H9 (cell line): ENCODE measurements around the gene PRELID1. TPM values are rescaled to one million over a fixed set of nuclear protein-coding genes. Genes with fewer than 3 reads are reported as not detected.
A peak's percentile ranks its signal among the peaks of the same experiment; 100 is the strongest.

Source experiments
- DNase-seq: peaks from one replicate; pipeline ENCODE4 v3.0.0-alpha.2; 2017
- H2AFZ ChIP-seq: one replicate; pipeline ENCODE4 v1.6.1; 2013; ENCODE audit warnings: mild to moderate bottlenecking, low read length, control low read depth, moderate library complexity
- H2AK5ac ChIP-seq: 2 replicates; pipeline ENCODE4 v1.6.1; 2013; ENCODE audit warnings: low read length, control low read depth, mixed read lengths; ENCODE audit not compliant: insufficient read length
- H2BK120ac ChIP-seq: one replicate; pipeline ENCODE4 v1.6.1; 2013; ENCODE audit warnings: low read depth, mild to moderate bottlenecking, low read length, control low read depth, inconsistent platforms; ENCODE audit not compliant: poor library complexity, severe bottlenecking
- H2BK12ac ChIP-seq: 2 replicates; pipeline ENCODE4 v1.6.1; 2013; ENCODE audit warnings: low read length, control low read depth, mixed read lengths, low read depth; ENCODE audit not compliant: insufficient read length
- H2BK15ac ChIP-seq: 2 replicates; pipeline ENCODE4 v1.6.1; 2013; ENCODE audit warnings: low read depth, low read length, control low read depth
- H2BK20ac ChIP-seq: one replicate; pipeline ENCODE4 v1.6.1; 2013; ENCODE audit warnings: low read depth, mild to moderate bottlenecking, low read length, control low read depth, inconsistent platforms; ENCODE audit not compliant: poor library complexity, severe bottlenecking
- H2BK5ac ChIP-seq: 2 replicates; pipeline ENCODE4 v1.6.1; 2013; ENCODE audit warnings: low read length, control low read depth, mixed read lengths; ENCODE audit not compliant: insufficient read length
- H3K14ac ChIP-seq: 2 replicates; pipeline ENCODE4 v1.6.1; 2013; ENCODE audit warnings: low read length, control low read depth; ENCODE audit not compliant: insufficient read depth
- H3K18ac ChIP-seq: 2 replicates; pipeline ENCODE4 v1.6.1; 2013; ENCODE audit warnings: low read depth, mild to moderate bottlenecking, mixed read lengths, low read length, control low read depth; ENCODE audit not compliant: insufficient read length
- H3K23ac ChIP-seq: 2 replicates; pipeline ENCODE4 v1.6.1; 2013; ENCODE audit warnings: low read length, control low read depth, mixed read lengths, low read depth; ENCODE audit not compliant: insufficient read length
- H3K23me2 ChIP-seq: 2 replicates; pipeline ENCODE4 v1.6.1; 2013; ENCODE audit warnings: low read depth, mild to moderate bottlenecking, mixed read lengths, low read length, control low read depth; ENCODE audit not compliant: insufficient read length, poor library complexity, severe bottlenecking
- H3K27ac ChIP-seq: 2 replicates; pipeline ENCODE4 v1.5.1; 2013; ENCODE audit warnings: low read length, control low read depth, mixed read lengths, low read depth; ENCODE audit not compliant: insufficient read length
- H3K27me3 ChIP-seq: 2 replicates; pipeline ENCODE4 v1.6.1; 2013; ENCODE audit warnings: low read length, control low read depth, inconsistent platforms; ENCODE audit not compliant: insufficient read depth
- H3K4ac ChIP-seq: 2 replicates; pipeline ENCODE4 v1.6.1; 2013; ENCODE audit warnings: low read depth, mild to moderate bottlenecking, control low read depth, inconsistent platforms, low read length, moderate library complexity
- H3K4me1 ChIP-seq: 2 replicates; pipeline ENCODE4 v1.6.1; 2013; ENCODE audit warnings: low read length, control low read depth, inconsistent platforms; ENCODE audit not compliant: insufficient read depth
- H3K4me2 ChIP-seq: 2 replicates; pipeline ENCODE4 v1.6.1; 2013; ENCODE audit warnings: low read length, control low read depth, mixed read lengths; ENCODE audit not compliant: insufficient read length, insufficient read depth
- H3K56ac ChIP-seq: 2 replicates; pipeline ENCODE4 v1.6.1; 2013; ENCODE audit warnings: low read depth, mild to moderate bottlenecking, mixed read lengths, low read length, control low read depth; ENCODE audit not compliant: insufficient read length
- H3K79me1 ChIP-seq: 2 replicates; pipeline ENCODE4 v1.6.1; 2013; ENCODE audit warnings: low read depth, mild to moderate bottlenecking, moderate library complexity, low read length, control low read depth, inconsistent platforms; ENCODE audit not compliant: insufficient read depth, poor library complexity, severe bottlenecking
- H3K79me2 ChIP-seq: 2 replicates; pipeline ENCODE4 v1.6.1; 2013; ENCODE audit warnings: low read length, control low read depth, inconsistent platforms; ENCODE audit not compliant: insufficient read depth
- H3K9ac ChIP-seq: 2 replicates; pipeline ENCODE4 v1.6.1; 2013; ENCODE audit warnings: low read length, control low read depth, mixed read lengths; ENCODE audit not compliant: insufficient read length; ENCODE audit errors: extremely low read depth
- H3K9me3 ChIP-seq: one replicate; pipeline ENCODE4 v1.6.1; 2013; ENCODE audit warnings: low read depth, low read length, inconsistent platforms; ENCODE audit not compliant: control insufficient read depth
- H3T11ph ChIP-seq: one replicate; pipeline ENCODE4 v1.6.1; 2013; ENCODE audit warnings: mild to moderate bottlenecking, low read length, control low read depth, inconsistent platforms
- H4K20me1 ChIP-seq: one replicate; pipeline ENCODE4 v1.6.1; 2013; ENCODE audit not compliant: control insufficient read depth, insufficient read length, insufficient read depth
- H4K5ac ChIP-seq: 2 replicates; pipeline ENCODE4 v1.6.1; 2013; ENCODE audit warnings: low read depth, mild to moderate bottlenecking, mixed read lengths, low read length, control low read depth; ENCODE audit not compliant: insufficient read length
- H4K8ac ChIP-seq: replicated peaks from 2 replicates; pipeline ENCODE4 v1.6.1; 2013; ENCODE audit warnings: low read length, control low read depth, mixed read lengths, low read depth; ENCODE audit not compliant: insufficient read length
- H4K91ac ChIP-seq: 2 replicates; pipeline ENCODE4 v1.6.1; 2013; ENCODE audit warnings: low read depth, mild to moderate bottlenecking, moderate library complexity, mixed read lengths, low read length, control low read depth; ENCODE audit not compliant: insufficient read length
- H3K27ac Mint-ChIP-seq, 3 experiments: 2 replicates in 2 of 3; 3 replicates in 1 of 3; pipeline ENCODE4 v1.8.0; 2020 to 2021; ENCODE audit warnings: mixed read lengths in 3 of 3, mild to moderate bottlenecking in 1 of 3, moderate library complexity in 1 of 3
- H3K27me3 Mint-ChIP-seq: 2 replicates; pipeline ENCODE4 v1.8.0; 2021; ENCODE audit warnings: low read depth, mild to moderate bottlenecking, moderate library complexity, mixed read lengths
- H3K36me3 Mint-ChIP-seq, 3 experiments: 2 replicates in 2 of 3; 3 replicates in 1 of 3; pipeline ENCODE4 v1.8.0; 2020 to 2021; ENCODE audit warnings: low read depth in 3 of 3, mixed read lengths in 3 of 3; ENCODE audit not compliant: insufficient read depth in 1 of 3
- H3K4me1 Mint-ChIP-seq, 2 experiments: 2 replicates each; pipeline ENCODE4 v1.8.0; 2020; ENCODE audit warnings: mixed read lengths in 2 of 2
- H3K4me3 Mint-ChIP-seq, 2 experiments: 2 replicates in 1 of 2; 3 replicates in 1 of 2; pipeline ENCODE4 v1.8.0; 2020 to 2021; ENCODE audit warnings: mild to moderate bottlenecking in 2 of 2, mixed read lengths in 2 of 2, moderate library complexity in 1 of 2
- H3K9me3 Mint-ChIP-seq, 2 experiments: 2 replicates in 1 of 2; 3 replicates in 1 of 2; pipeline ENCODE4 v1.8.0; 2020; ENCODE audit warnings: mild to moderate bottlenecking in 2 of 2, mixed read lengths in 2 of 2, moderate library complexity in 1 of 2
- CTCF ChIP-seq: fragments of 200-600 bp; sonication (generic); conservative IDR thresholded peaks from 3 replicates; pipeline ENCODE4 v1.8.0; 2021; ENCODE audit warnings: antibody characterized with exemption, mild to moderate bottlenecking
- WGBS: extraction: QIAGEN DNeasy Blood & Tissue Kit; methylation state at CpG from one replicate; pipeline ENCODE4 v1.1.7; 2013; ENCODE audit warnings: missing lambda C conversion rate, low lambda C conversion rate, mixed read lengths; ENCODE audit not compliant: insufficient read length; ENCODE audit errors: extremely low coverage; 5-methylcytosine and 5-hydroxymethylcytosine counted together
- total RNA-seq: library from RNA; stranded (reverse); gene quantifications from 2 replicates; pipeline ENCODE4 v1.2.1, GENCODE V29; 2021

PRELID1 gene
- total RNA-seq, 1 experiment from 2014 or later, result 213 TPM

DNA sequence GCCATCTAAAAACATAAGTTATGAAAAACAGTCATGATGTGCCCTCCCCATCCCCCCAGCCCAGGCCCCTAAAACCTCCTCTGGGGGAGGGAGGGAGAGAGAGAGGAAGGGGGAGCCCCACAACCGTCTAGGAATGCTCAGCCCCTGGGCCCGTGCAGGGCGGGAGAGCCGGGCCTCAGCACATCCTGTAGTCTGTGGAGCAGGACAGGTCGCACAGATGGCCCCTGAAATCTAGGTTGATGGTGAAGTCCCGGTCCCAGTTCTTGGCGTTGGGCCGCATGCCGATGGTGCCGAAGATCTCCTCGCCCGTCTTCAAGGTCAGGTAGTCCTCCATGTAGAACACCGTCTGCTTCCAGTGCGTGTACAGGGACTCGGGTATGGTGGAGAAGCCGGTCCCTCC, 38.2 kb upstream of the PRELID1 start:
- Histone ChIP-seq H3K23ac (no peak overlapping the region), H3K27me3 (no peaks in the 10 kb centered on the region), H3K23me2 (no peaks in the 10 kb centered on the region), H3K4me1 (no peaks in the 10 kb centered on the region), H2BK12ac (no peak overlapping the region), H3K56ac (no peak overlapping the region), H4K5ac (no peak overlapping the region), H3K4me2 (no peak overlapping the region), H3K79me2 (no peaks in the 10 kb centered on the region), H3T11ph (no peak overlapping the region), H2BK15ac (no peak overlapping the region), H4K91ac (no peak overlapping the region), H2AK5ac (no peak overlapping the region), H3K14ac (no peak overlapping the region), H3K27ac (no peak overlapping the region), H3K9me3 (no peaks in the 10 kb centered on the region), H2AFZ (no peak overlapping the region), H4K20me1 (no peaks in the 10 kb centered on the region), H3K4ac (no peak overlapping the region), H4K8ac (no peak overlapping the region), H3K9ac (no peak overlapping the region), H2BK120ac (no peak overlapping the region), H3K79me1 (no peaks in the 10 kb centered on the region), H2BK5ac (no peak overlapping the region), H2BK20ac (no peak overlapping the region), H3K18ac (no peak overlapping the region)
- no peak for DNase-seq
- no CpG with 5 or more reads among the region's 16 CpGs for WGBS
- no peaks in the 10 kb centered on the region for H3K9me3 Mint-ChIP-seq
- no peak overlapping the region for H3K4me3 Mint-ChIP-seq
- H3K36me3 Mint-ChIP-seq, result peaks cover 26 to 93% (median 89%) of the 10 kb centered on the region in 3 experiments; a peak in 6 of 7 replicates
- H3K4me1 Mint-ChIP-seq, result no peaks in the 10 kb centered on the region
- no peak for TF ChIP-seq CTCF
- peak overlapping the region in 1 of 3 experiments; percentile 66; a peak in 1 of 7 replicates for H3K27ac Mint-ChIP-seq
- no peaks in the 10 kb centered on the region for H3K27me3 Mint-ChIP-seq
